T follicular helper cell (primary cell): Measurements from ENCODE around the gene KRTAP2-4.
"Not testable (repeated sequence)": the region's sequence is repeated elsewhere in the genome, so short reads cannot be mapped to it uniquely, and the experiment has no call there.

Experiments used
- DNase-seq: peaks from one replicate; pipeline ENCODE4 v3.0.0-alpha.2; 2020; ENCODE audit warnings: low read depth
- total RNA-seq, 2 experiments: gene quantifications; one replicate each; lab custom pipeline; 2026; lab: John Stamatoyannopoulos, UW

KRTAP2-4 gene
- 0 reads per million in 2 experiments for total RNA-seq

- DNase-seq = no peak
Measured at GRCh38 chr17:41065829-41066624, at the start of gene KRTAP2-4. KRTAP2-4 (minus strand) TSS chr17:41065879; CDS start chr17:41065845, 34 bp downstream.

- DNase-seq = no peak
Measured at GRCh38 chr17:41111151-41111885, 45.6 kb upstream of the KRTAP2-4 start.

- not testable (repeated sequence) for DNase-seq
Measured at GRCh38 chr17:41108728-41109386, 43.2 kb upstream of the KRTAP2-4 start.

GRCh38 chr17:41107941-41108450 is 42.3 kb upstream of the KRTAP2-4 start:
- DNase-seq = no peak

GRCh38 chr17:41105347-41105746 is 39.7 kb upstream of the KRTAP2-4 start, which contains the start of gene KRTAP4-9:
KRTAP4-9 (plus strand) TSS chr17:41105389; CDS start chr17:41105389, 0 bp downstream.
- DNase-seq = not testable (repeated sequence)

- not testable (repeated sequence) for DNase-seq
Measured at GRCh38 chr17:41104386-41105038, 38.8 kb upstream of the KRTAP2-4 start.

GRCh38 chr17:41103896-41104295 is 38.2 kb upstream of the KRTAP2-4 start:
- DNase-seq = no peak

- DNase-seq = no peak
Measured at GRCh38 chr17:41101586-41102259, 36.0 kb upstream of the KRTAP2-4 start, which contains the start of gene KRTAP4-16. KRTAP4-16 (minus strand) TSS chr17:41102209; CDS start chr17:41102209, 0 bp downstream.

- not testable (repeated sequence) for DNase-seq
Measured at GRCh38 chr17:41099682-41100480, 34.2 kb upstream of the KRTAP2-4 start.

GRCh38 chr17:41098481-41098880 is 32.8 kb upstream of the KRTAP2-4 start:
- no peak for DNase-seq

- DNase-seq = no peak
Measured at GRCh38 chr17:41098042-41098441, 32.4 kb upstream of the KRTAP2-4 start, which contains the start of gene KRTAP4-8. KRTAP4-8 (minus strand) TSS chr17:41098142; CDS start chr17:41098084, 58 bp downstream.

- no peak for DNase-seq
Measured at GRCh38 chr17:41096055-41096454, 30.4 kb upstream of the KRTAP2-4 start.

- not testable (repeated sequence) for DNase-seq
Measured at GRCh38 chr17:41088760-41089352, 23.2 kb upstream of the KRTAP2-4 start.

- DNase-seq = not testable (repeated sequence)
Measured at GRCh38 chr17:41084100-41084856, 18.6 kb upstream of the KRTAP2-4 start, which contains the start of gene KRTAP4-7. KRTAP4-7 (plus strand) TSS chr17:41084150; CDS start chr17:41084207, 57 bp downstream.

- DNase-seq = not testable (repeated sequence)
Measured at GRCh38 chr17:41083427-41083826, 17.7 kb upstream of the KRTAP2-4 start.

GRCh38 chr17:41082626-41083025 is 16.9 kb upstream of the KRTAP2-4 start:
- no peak for DNase-seq

GRCh38 chr17:41076788-41077187 is 11.1 kb upstream of the KRTAP2-4 start:
- no peak for DNase-seq

- DNase-seq = no peak
Measured at GRCh38 chr17:41073676-41074075, 8.0 kb upstream of the KRTAP2-4 start.
